ENCODE measurements around the gene LSM10. TPM values are rescaled to one million over a fixed set of nuclear protein-coding genes. Genes with fewer than 3 reads are reported as not detected.

The LSM10 gene
- total RNA-seq, 1 experiment from 2014 or later, result 42.2 TPM

DNA sequence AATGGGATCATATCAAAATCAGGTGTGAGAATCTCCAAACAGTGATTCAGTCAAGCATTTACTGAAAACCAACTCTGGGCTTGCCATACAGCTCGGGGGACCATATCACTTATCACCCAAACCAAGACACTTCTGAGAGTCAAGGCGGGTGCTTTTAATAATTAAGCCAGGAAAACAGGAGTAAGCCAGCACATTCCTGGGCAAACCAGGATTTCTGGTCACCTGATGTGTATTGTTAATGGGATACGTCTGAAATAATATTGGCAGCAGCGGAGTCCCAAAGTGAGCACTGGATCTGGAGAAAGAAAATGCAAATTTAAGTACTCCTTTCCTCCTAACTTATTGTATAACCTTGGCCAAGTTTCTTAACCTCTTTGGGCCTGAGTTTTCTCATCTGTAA lies 34.9 kb upstream of the LSM10 start:
- DNase-seq, result no peak
- TF ChIP-seq, protein P1, sequence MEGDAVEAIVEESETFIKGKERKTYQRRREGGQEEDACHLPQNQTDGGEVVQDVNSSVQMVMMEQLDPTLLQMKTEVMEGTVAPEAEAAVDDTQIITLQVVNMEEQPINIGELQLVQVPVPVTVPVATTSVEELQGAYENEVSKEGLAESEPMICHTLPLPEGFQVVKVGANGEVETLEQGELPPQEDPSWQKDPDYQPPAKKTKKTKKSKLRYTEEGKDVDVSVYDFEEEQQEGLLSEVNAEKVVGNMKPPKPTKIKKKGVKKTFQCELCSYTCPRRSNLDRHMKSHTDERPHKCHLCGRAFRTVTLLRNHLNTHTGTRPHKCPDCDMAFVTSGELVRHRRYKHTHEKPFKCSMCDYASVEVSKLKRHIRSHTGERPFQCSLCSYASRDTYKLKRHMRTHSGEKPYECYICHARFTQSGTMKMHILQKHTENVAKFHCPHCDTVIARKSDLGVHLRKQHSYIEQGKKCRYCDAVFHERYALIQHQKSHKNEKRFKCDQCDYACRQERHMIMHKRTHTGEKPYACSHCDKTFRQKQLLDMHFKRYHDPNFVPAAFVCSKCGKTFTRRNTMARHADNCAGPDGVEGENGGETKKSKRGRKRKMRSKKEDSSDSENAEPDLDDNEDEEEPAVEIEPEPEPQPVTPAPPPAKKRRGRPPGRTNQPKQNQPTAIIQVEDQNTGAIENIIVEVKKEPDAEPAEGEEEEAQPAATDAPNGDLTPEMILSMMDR (conservative IDR thresholded peaks at IDR 0.05), result no peak
- H3K27ac ChIP-seq (ENCODE audit: insufficient read length, low read depth, low read length), result no peak overlapping the region
- Mint-ChIP-seq H3K4me3 (no peak overlapping the region), H3K27ac (no peak overlapping the region), H3K4me1 (no peaks in the 10 kb centered on the region), H3K36me3 (ENCODE audit: insufficient read depth in 1 of 3, low read depth in 3 of 3) (no peaks in the 10 kb centered on the region), H3K9me3 (no peaks in the 10 kb centered on the region), H3K27me3 (ENCODE audit: low read depth) (no peaks in the 10 kb centered on the region)
- H4K20me1 ChIP-seq (ENCODE audit: control insufficient read depth, insufficient read depth, insufficient read length), result no peaks in the 10 kb centered on the region
- H3K27me3 ChIP-seq (ENCODE audit: insufficient read depth, low read length), result no peaks in the 10 kb centered on the region
- H4K5ac ChIP-seq (ENCODE audit: insufficient read length, low read depth, low read length), result no peak overlapping the region
- H3K9ac ChIP-seq (ENCODE audit: extremely low read depth, insufficient read length, low read length), result no peak overlapping the region
- H3K18ac ChIP-seq (ENCODE audit: insufficient read length, low read depth, low read length), result no peak overlapping the region
- H3K56ac ChIP-seq (ENCODE audit: insufficient read length, low read depth, low read length), result no peak overlapping the region
- H3K4me1 ChIP-seq (ENCODE audit: insufficient read depth, low read length), result no peaks in the 10 kb centered on the region
- H2AFZ ChIP-seq (ENCODE audit: low read length), result no peak overlapping the region
- no peak overlapping the region for H2BK12ac ChIP-seq (ENCODE audit: insufficient read length, low read depth, low read length)
- no peak overlapping the region for H3K4ac ChIP-seq (ENCODE audit: low read depth, low read length)
- H3T11ph ChIP-seq (ENCODE audit: low read length), result no peak overlapping the region
- no peak overlapping the region for H3K23ac ChIP-seq (ENCODE audit: insufficient read length, low read depth, low read length)
- no peaks in the 10 kb centered on the region for H3K9me3 ChIP-seq (ENCODE audit: control insufficient read depth, low read depth, low read length)
- no CpG with 5 or more reads among the region's 4 CpGs for WGBS (ENCODE audit: extremely low coverage, insufficient read length, low lambda C conversion rate)
- H2BK120ac ChIP-seq (ENCODE audit: low read depth, low read length, poor library complexity, severe bottlenecking), result no peak overlapping the region
- H2BK15ac ChIP-seq (ENCODE audit: low read depth, low read length), result no peak overlapping the region
- no peaks in the 10 kb centered on the region for H3K23me2 ChIP-seq (ENCODE audit: insufficient read length, low read depth, low read length, poor library complexity, severe bottlenecking)
- no peak overlapping the region for H3K4me2 ChIP-seq (ENCODE audit: insufficient read depth, insufficient read length, low read length)
- no peak overlapping the region for H3K14ac ChIP-seq (ENCODE audit: insufficient read depth, low read length)
- no peak overlapping the region for H2AK5ac ChIP-seq (ENCODE audit: insufficient read length, low read length)
- no peaks in the 10 kb centered on the region for H3K79me1 ChIP-seq (ENCODE audit: insufficient read depth, low read depth, low read length, poor library complexity, severe bottlenecking)
- no peak overlapping the region for H4K8ac ChIP-seq (replicated peaks; ENCODE audit: insufficient read length, low read depth, low read length)
- H2BK20ac ChIP-seq (ENCODE audit: low read depth, low read length, poor library complexity, severe bottlenecking), result no peak overlapping the region
- no peak overlapping the region for H4K91ac ChIP-seq (ENCODE audit: insufficient read length, low read depth, low read length)
- no peaks in the 10 kb centered on the region for H3K79me2 ChIP-seq (ENCODE audit: insufficient read depth, low read length)
- no peak overlapping the region for H2BK5ac ChIP-seq (ENCODE audit: insufficient read length, low read length)
